K562 (cell line): ENCODE data around the gene LBHD1. TPM values are rescaled to one million over a fixed set of nuclear protein-coding genes. Genes with fewer than 3 reads are reported as not detected.

ENCODE experiments used
- ATAC-seq: fragments of 200-7000 bp; cut with Tn5 transposase; 3 replicates; pipeline ENCODE4 v1.9.1; 2020; ENCODE audit warnings: moderate library complexity
- BruUV-seq: library from RNA; stranded (reverse); fragments of 400-500 nt; replicated peaks from 2 replicates; lab custom pipeline; 2021; lab: Mats Ljungman, UMichigan
- CTCF ChIA-PET: fragments of 300-600 bp; formaldehyde crosslinking; extraction: SDS; loops from one replicate; lab custom pipeline; 2021; ENCODE audit warnings: low intra/inter-chr PET ratio; lab: Yijun Ruan, JAX
- POLR2A ChIA-PET: fragments of 300-600, 350-650 bp; sonication (Branson Sonifier 250); formaldehyde crosslinking; extraction: SDS; loops from one replicate; lab custom pipeline; 2021; ENCODE audit warnings: antibody characterized with exemption, inconsistent platforms; lab: Yijun Ruan, JAX
- DNase-seq, 4 experiments: peaks; one replicate each; pipeline versions ENCODE4 v3.0.0 to v3.0.0-alpha.2; 2011 to 2018; ENCODE audit warnings: low spot score in 3 of 4, mixed read lengths in 3 of 4; ENCODE audit errors: extremely low read depth in 1 of 4
- FAIRE-seq: peaks from 2 replicates; lab custom pipeline; 2011; peaks lifted over from hg19 to GRCh38; lab: Jason Lieb, UNC
- H2AFZ ChIP-seq: 2 replicates; pipeline ENCODE4 v1.6.0; 2011; ENCODE audit warnings: low read depth, low read length, control low read depth, inconsistent platforms
- H3K27ac ChIP-seq: fragments of 200-600 bp; 3 replicates; pipeline ENCODE4 v1.8.0; 2011; ENCODE audit warnings: low read depth, mild to moderate bottlenecking, control low read depth, inconsistent platforms, low read length, moderate library complexity, mixed read lengths; ENCODE audit errors: extremely low read depth
- H3K27me3 ChIP-seq, 2 experiments: fragments of 300-600 bp in 1 of 2; 2 replicates in 1 of 2; 3 replicates in 1 of 2; pipeline versions ENCODE4 v1.6.0 to v1.8.0; 2011; ENCODE audit warnings: inconsistent platforms in 2 of 2, low read length in 2 of 2, mild to moderate bottlenecking in 1 of 2, mixed read lengths in 1 of 2, moderate library complexity in 1 of 2; ENCODE audit not compliant: control insufficient read depth in 2 of 2, insufficient read depth in 2 of 2
- H3K36me3 ChIP-seq: fragments of 300-600 bp; 3 replicates; pipeline ENCODE4 v1.8.0; 2011; ENCODE audit warnings: mild to moderate bottlenecking, low read length, inconsistent platforms; ENCODE audit not compliant: control insufficient read depth, insufficient read depth
- H3K4me1 ChIP-seq, 2 experiments: fragments of 200-600 bp in 1 of 2; replicated peaks in 1 of 2; 2 replicates in 1 of 2; 3 replicates in 1 of 2; pipeline versions ENCODE4 v1.5.1 to v1.8.0; 2011; ENCODE audit warnings: inconsistent platforms in 2 of 2, low read length in 2 of 2, mild to moderate bottlenecking in 1 of 2, mixed read lengths in 1 of 2, moderate library complexity in 1 of 2; ENCODE audit not compliant: control insufficient read depth in 2 of 2, insufficient read depth in 2 of 2
- H3K4me2 ChIP-seq: 2 replicates; pipeline ENCODE4 v1.6.1; 2011; ENCODE audit warnings: low read length, control low read depth, inconsistent platforms, mixed read lengths; ENCODE audit not compliant: insufficient read depth
- H3K4me3 ChIP-seq: fragments of 200-600 bp; sonication (generic), shearing (Covaris generic); 2 replicates; pipeline ENCODE4 v1.5.1; 2016; ENCODE audit warnings: control low read depth, inconsistent platforms
- H3K79me2 ChIP-seq: fragments of 200-600 bp; 3 replicates; pipeline ENCODE4 v1.8.0; 2011; ENCODE audit warnings: low read length, inconsistent platforms; ENCODE audit not compliant: control insufficient read depth, insufficient read depth
- H3K9ac ChIP-seq, 2 experiments: 2 replicates each; pipeline versions ENCODE4 v1.6.0 to v1.6.1; 2011; ENCODE audit warnings: low read depth in 2 of 2, low read length in 2 of 2, control low read depth in 1 of 2, inconsistent platforms in 1 of 2, mild to moderate bottlenecking in 1 of 2, mixed read lengths in 1 of 2; ENCODE audit not compliant: insufficient read depth in 1 of 2
- H3K9me1 ChIP-seq: one replicate; pipeline ENCODE4 v1.6.0; 2011; ENCODE audit warnings: inconsistent platforms, mild to moderate bottlenecking, low read length, moderate library complexity; ENCODE audit not compliant: control insufficient read depth, insufficient read depth
- H3K9me3 ChIP-seq: replicated peaks from 2 replicates; pipeline ENCODE4 v1.5.1; 2011; ENCODE audit warnings: low read depth, low read length, inconsistent platforms; ENCODE audit not compliant: control insufficient read depth, insufficient read depth
- H4K20me1 ChIP-seq: replicated peaks from 2 replicates; pipeline ENCODE4 v1.6.1; 2011; ENCODE audit warnings: low read length, inconsistent platforms, mixed read lengths; ENCODE audit not compliant: control insufficient read depth, insufficient read depth
- ADNP ChIP-seq: fragments of 200-800 bp; sonication (Bioruptor generic); IDR thresholded peaks from 2 replicates; pipeline ENCODE4 v1.6.1; 2016; ENCODE audit warnings: missing genetic modification characterization, missing compliant biosample characterization
- ATF3 ChIP-seq, 2 experiments: fragments of 450-650 bp in 1 of 2; sonication (generic) in 1 of 2; formaldehyde crosslinking in 1 of 2; IDR thresholded peaks in 1 of 2; conservative IDR thresholded peaks in 1 of 2; 2 replicates each; pipeline versions ENCODE4 v1.6.1 to v1.8.1; 2016 to 2023; ENCODE audit warnings: mild to moderate bottlenecking in 2 of 2, moderate library complexity in 2 of 2, inconsistent platforms in 1 of 2, missing genetic modification reagents in 1 of 2
- CBFA2T3 ChIP-seq: fragments of 450-650 bp; IDR thresholded peaks from 2 replicates; pipeline ENCODE4 v1.6.1; 2017
- CGGBP1 ChIP-seq: fragments of 250-450 bp; sonication (Bioruptor Pico); IDR thresholded peaks from 2 replicates; pipeline ENCODE4 v1.9.0; 2021; ENCODE audit warnings: mild to moderate bottlenecking
- ETV5 ChIP-seq: sonication (generic); formaldehyde crosslinking; IDR thresholded peaks from 2 replicates; pipeline ENCODE4 v1.4.0; 2020; ENCODE audit warnings: low read depth, mild to moderate bottlenecking, missing genetic modification reagents
- HDAC3 ChIP-seq: fragments of 450-650 bp; IDR thresholded peaks from 2 replicates; pipeline ENCODE4 v1.6.1; 2018; ENCODE audit warnings: borderline replicate concordance, mild to moderate bottlenecking, moderate library complexity; ENCODE audit not compliant: partially characterized antibody
- ILF3 ChIP-seq: fragments of 450-650 bp; IDR thresholded peaks from 2 replicates; pipeline ENCODE4 v1.6.1; 2018; ENCODE audit warnings: antibody characterized with exemption, mild to moderate bottlenecking, moderate library complexity, borderline replicate concordance
- KLF16 ChIP-seq: IDR thresholded peaks from 2 replicates; pipeline ENCODE4 v1.6.1; 2016; ENCODE audit warnings: antibody characterized with exemption
- LCOR ChIP-seq: sonication (generic); formaldehyde crosslinking; IDR thresholded peaks from 2 replicates; pipeline ENCODE4 v1.8.0; 2022; ENCODE audit warnings: mild to moderate bottlenecking, missing genetic modification reagents
- MIER1 ChIP-seq: fragments of 450-650 bp; IDR thresholded peaks from 2 replicates; pipeline ENCODE4 v1.6.1; 2016; ENCODE audit warnings: antibody characterized with exemption, mild to moderate bottlenecking, low read depth
- MTA3 ChIP-seq: fragments of 450-650 bp; formaldehyde crosslinking; IDR thresholded peaks from 2 replicates; pipeline ENCODE4 v1.6.1; 2017; ENCODE audit warnings: mild to moderate bottlenecking, borderline replicate concordance
- MYC ChIP-seq, 2 experiments: fragments of 250-450 bp in 1 of 2; sonication (Bioruptor Pico) in 1 of 2; IDR thresholded peaks; 2 replicates each; pipeline versions ENCODE4 v1.5.1 to v1.6.1; 2012 to 2021; ENCODE audit warnings: low read depth in 2 of 2, borderline replicate concordance in 1 of 2, improper control_type of control experiment in 1 of 2, low read length in 1 of 2, mild to moderate bottlenecking in 1 of 2, moderate library complexity in 1 of 2
- PKNOX1 ChIP-seq: fragments of 450-650 bp; IDR thresholded peaks from 2 replicates; pipeline ENCODE4 v1.6.1; 2016
- STAT5A ChIP-seq: IDR thresholded peaks from 2 replicates; pipeline ENCODE4 v1.6.1; 2012; ENCODE audit warnings: low read length, inconsistent platforms, borderline replicate concordance
- USF2 ChIP-seq: sonication (generic); formaldehyde crosslinking; IDR thresholded peaks from 2 replicates; pipeline ENCODE4 v1.5.0; 2020; ENCODE audit warnings: missing genetic modification reagents
- ZNF324 ChIP-seq: fragments of 250-450 bp; sonication (Bioruptor Pico); IDR thresholded peaks from 2 replicates; pipeline ENCODE4 v1.4.0; 2020; ENCODE audit warnings: mild to moderate bottlenecking
- WGBS: fragments of 100-300 bp; shearing (Covaris generic); methylation state at CpG from one replicate; pipeline ENCODE4 v1.1.6; 2016; ENCODE audit warnings: low coverage, mixed read lengths; ENCODE audit not compliant: insufficient coverage; ENCODE audit errors: missing lambda C conversion rate; 5-methylcytosine and 5-hydroxymethylcytosine counted together
- in situ Hi-C: fragments of 300-500 bp; cut with MboI; formaldehyde crosslinking; loops from 4 replicates; pipeline ENCODE4 v1.15.0; 2018; ENCODE audit warnings: inconsistent platforms, mixed read lengths
- intact Hi-C: fragments of 100-400 bp; cut with micrococcal nuclease; formaldehyde crosslinking; loops from 2 replicates; pipeline ENCODE4 v1.14.2; 2022
- polyA plus RNA-seq, 8 experiments: library from polyadenylated mRNA; depleted of rRNA in 4 of 8; stranded (reverse) in 5 of 8; unstranded in 3 of 8; fragments of >200 nt; fragmentation: Nextera tagmentation in 2 of 8; fragmentation: Illumina TruSeq in 1 of 8; extraction: Ambion mirVana in 2 of 8; extraction: Trizol in 1 of 8; gene quantifications; 2 replicates each; pipeline versions ENCODE4 v1.2.1 to v1.2.3, GENCODE V29; 2011 to 2014; ENCODE audit warnings: inconsistent platforms in 1 of 8, missing spikeins in 1 of 8
- total RNA-seq, 7 experiments: library from RNA; depleted of rRNA in 6 of 7; stranded (reverse); fragments of >200 nt in 6 of 7; fragmentation: Illumina TruSeq in 2 of 7; extraction: Trizol in 2 of 7; gene quantifications; 2 replicates each; pipeline versions ENCODE4 v1.2.1 to v1.2.3, GENCODE V29; 2011 to 2021; ENCODE audit warnings: low replicate concordance in 1 of 7

LBHD1 gene
- total and polyA plus RNA-seq, 9 of the 15 experiments (the other 6 are each of a cell fraction or from before 2014, with no cell fraction given): 2.6 to 28.0 (median 12.5) TPM

GRCh38 chr11:62689421-62690183 lies 17.5 kb upstream of the LBHD1 start, which contains the start of gene LRRN4CL:
Gene LRRN4CL (minus strand): TSS chr11:62689530. CDS start chr11:62688508, 1,022 bp downstream.
- Histone ChIP-seq H3K9ac (peak within 1 kb of the TSS in 1 of 2 experiments; percentile 72; a peak in 1 of 4 replicates), H2AFZ (no peak within 1 kb of the TSS)
- no peak for TF ChIP-seq HDAC3
- TF ChIP-seq MTA3: no peak
- no peak for TF ChIP-seq CBFA2T3
- no peak for TF ChIP-seq MYC (IDR thresholded peaks at IDR 0.05; ENCODE audit: low read depth, low read length)
- no peak for TF ChIP-seq MYC (CRISPR knock-in tag; IDR thresholded peaks at IDR 0.05; ENCODE audit: borderline replicate concordance, low read depth)
- TF ChIP-seq ZNF324: no peak
- TF ChIP-seq ADNP (tag): no peak
- TF ChIP-seq STAT5A: no peak
- TF ChIP-seq USF2: no peak
- no peak for TF ChIP-seq MIER1
- TF ChIP-seq KLF16: no peak
- no peak for TF ChIP-seq ILF3
- peak; percentile 41 for TF ChIP-seq ATF3 (IDR thresholded peaks at IDR 0.05)
- no peak for TF ChIP-seq ATF3 (CRISPR knock-in tag; conservative IDR thresholded peaks at IDR 0.05)
- no peak for TF ChIP-seq PKNOX1
- TF ChIP-seq CGGBP1 (CRISPR knock-in tag): no peak
- TF ChIP-seq ETV5 (CRISPR knock-in tag): no peak
- TF ChIP-seq LCOR (CRISPR knock-in tag): no peak

More at GRCh38 chr11:62689421-62690183, 17.5 kb upstream of the LBHD1 start, which contains the start of gene LRRN4CL:
- DNase-seq: no peak
- FAIRE-seq: no peak
- Histone ChIP-seq H3K9me3 (no peaks in the 10 kb centered on the region), H3K4me1 (peaks cover 0 to 10% of the 10 kb centered on the region in 2 experiments; a peak in 3 of 5 replicates), H3K36me3 (peaks cover 38% of the 10 kb centered on the region), H4K20me1 (no peaks in the 10 kb centered on the region), H3K4me2 (no peak within 1 kb of the TSS), H3K4me3 (no peak within 1 kb of the TSS), H3K27me3 (no peaks in the 10 kb centered on the region), H3K79me2 (no peaks in the 10 kb centered on the region), H3K27ac (no peak within 1 kb of the TSS), H3K9me1 (no peaks in the 10 kb centered on the region)
- 76% methylated on average over 8 of the region's 11 CpGs for WGBS
- intact Hi-C loops (loop anchor here (5.0 kb wide), 2 partner anchors 77 to 97 kb away; partner anchors contain the start of genes EML3, ROM1 and TUT1), in situ Hi-C loops (loop anchor here (5.0 kb wide), 1 partner anchor 297 kb away; no protein-coding TSS in a partner anchor)
- ATAC-seq: peak; percentile 69
- no TSS peak for BruUV-seq
- POLR2A ChIA-PET: interaction anchor here (0.6 to 2.4 kb wide), 18 partner anchors 9 to 176 kb away, joined by 3 to 12 read pairs (median 4); partner anchors contain the start of genes BSCL2, C11orf98, CSKMT and GNG3
- CTCF ChIA-PET: no interaction called here
